Measurements from ENCODE around the gene AASS.

AASS gene

DNA sequence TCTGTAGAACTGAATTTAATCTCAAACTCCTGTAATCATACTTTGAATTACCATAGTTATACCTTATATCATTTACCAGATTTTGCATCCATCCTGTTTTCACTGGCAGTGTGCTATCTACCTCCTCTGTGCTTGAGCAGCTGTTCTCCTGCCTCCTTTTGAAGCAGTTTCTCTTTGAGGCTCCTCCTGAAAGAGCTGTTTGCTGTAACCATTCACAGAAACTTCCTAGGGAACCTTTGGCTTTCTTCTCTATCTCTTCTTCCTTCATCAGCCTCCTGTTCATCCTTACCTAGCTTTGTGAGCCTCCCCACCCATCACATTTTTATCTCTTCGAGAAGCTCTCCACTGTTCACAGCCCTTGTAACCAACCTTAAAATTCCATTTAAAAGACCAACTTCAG lies 108.2 kb downstream of the AASS start:
- no peak for DNase-seq

DNA sequence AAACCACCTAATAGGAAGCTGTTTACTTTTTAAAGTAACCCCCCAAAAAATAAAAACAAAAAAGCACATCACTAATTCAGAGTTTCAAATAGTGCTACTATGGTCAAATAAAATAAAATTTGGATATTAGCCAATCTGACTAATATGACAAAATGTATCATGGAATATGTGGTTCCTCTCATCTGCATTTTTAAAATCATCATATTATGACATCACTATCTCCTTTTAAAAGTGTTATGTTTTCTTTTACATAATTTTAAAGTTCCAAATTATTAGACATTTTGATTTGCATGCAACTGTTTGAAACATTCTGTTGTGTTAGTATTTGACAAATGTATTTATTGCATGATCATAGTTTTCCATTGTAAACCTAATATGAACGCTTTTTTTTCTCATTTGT lies 110.4 kb downstream of the AASS start:
- no peak for DNase-seq

DNA sequence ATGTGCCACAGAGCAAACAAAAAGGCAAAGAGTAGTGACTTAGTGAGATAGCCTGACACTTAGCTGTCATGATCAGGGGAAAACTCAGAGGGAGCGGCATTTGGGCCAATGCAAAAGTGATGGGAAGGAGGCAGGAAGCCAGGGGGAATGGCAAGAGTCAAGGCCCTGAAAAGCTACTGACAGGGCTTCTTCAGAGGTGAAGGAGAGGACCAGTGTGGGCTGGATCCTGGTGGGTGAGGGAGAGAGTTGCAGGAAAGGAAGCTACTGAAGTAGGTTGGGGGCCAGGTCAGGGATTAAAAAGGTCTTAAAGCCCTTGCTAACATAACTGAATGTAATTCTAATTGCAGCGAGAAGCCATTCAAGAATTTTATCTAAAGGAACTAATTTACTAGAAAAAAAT lies 117.0 kb downstream of the AASS start:
- no peak for DNase-seq
